H1 (cell line): Measurements from ENCODE around the gene PDE4B. TPM values are rescaled to one million over a fixed set of nuclear protein-coding genes. Genes with fewer than 3 reads are reported as not detected.

Source experiments
- CTCF ChIA-PET: fragments of 300-600 bp; sonication (Branson Sonifier 250); formaldehyde crosslinking; loops from one replicate; lab custom pipeline; 2021; ENCODE audit not compliant: partially characterized antibody; lab: Charles Lee
- POLR2A ChIA-PET: fragments of 300-600 bp; sonication (Branson Sonifier 250); formaldehyde crosslinking; loops from one replicate; lab custom pipeline; 2021; ENCODE audit warnings: inconsistent platforms; ENCODE audit not compliant: partially characterized antibody; lab: Charles Lee
- DNase-seq, 2 experiments: peaks; one replicate each; pipeline versions ENCODE4 v3.0.0 to v3.0.0-alpha.2; 2010 to 2022; ENCODE audit warnings: low spot score in 2 of 2, low read depth in 1 of 2, mixed read lengths in 1 of 2
- FAIRE-seq: peaks from 2 replicates; lab custom pipeline; 2011; peaks lifted over from hg19 to GRCh38; lab: Jason Lieb, UNC
- H2AFZ ChIP-seq: 2 replicates; pipeline ENCODE4 v1.8.1; 2012; ENCODE audit warnings: low read length, inconsistent platforms
- H2AK5ac ChIP-seq: 2 replicates; pipeline ENCODE4 v1.6.1; 2013; ENCODE audit warnings: low read depth, low read length
- H2BK120ac ChIP-seq: replicated peaks from 2 replicates; pipeline ENCODE3; 2013; ENCODE audit warnings: low read depth, low read length, inconsistent platforms
- H2BK12ac ChIP-seq: 2 replicates; pipeline ENCODE4 v1.6.1; 2013; ENCODE audit warnings: low read depth, low read length
- H2BK15ac ChIP-seq: 2 replicates; pipeline ENCODE4 v1.6.1; 2013; ENCODE audit warnings: low read length
- H2BK20ac ChIP-seq: 2 replicates; pipeline ENCODE4 v1.6.1; 2013; ENCODE audit warnings: low read length
- H2BK5ac ChIP-seq: 2 replicates; pipeline ENCODE4 v1.6.1; 2013; ENCODE audit warnings: low read depth, low read length
- H3K14ac ChIP-seq: 2 replicates; pipeline ENCODE4 v1.6.1; 2013; ENCODE audit warnings: inconsistent platforms; ENCODE audit not compliant: insufficient read length
- H3K18ac ChIP-seq: 2 replicates; pipeline ENCODE4 v1.6.1; 2013; ENCODE audit warnings: low read length; ENCODE audit errors: extremely low read depth
- H3K23ac ChIP-seq: 2 replicates; pipeline ENCODE4 v1.6.1; 2013; ENCODE audit warnings: inconsistent platforms; ENCODE audit not compliant: insufficient read length
- H3K23me2 ChIP-seq: 2 replicates; pipeline ENCODE4 v1.6.1; 2013; ENCODE audit warnings: low read depth, low read length
- H3K27ac ChIP-seq: 2 replicates; pipeline ENCODE4 v1.6.1; 2011; ENCODE audit warnings: low read depth, low read length, inconsistent platforms
- H3K27me3 ChIP-seq, 4 experiments: replicated peaks in 1 of 4; 1 replicate in 1 of 4; 2 replicates in 3 of 4; pipeline versions ENCODE4 v1.6.1 to v1.8.1; 2011 to 2013; ENCODE audit warnings: low read length in 3 of 4, mild to moderate bottlenecking in 3 of 4, inconsistent platforms in 2 of 4, mixed read lengths in 2 of 4, moderate library complexity in 1 of 4; ENCODE audit not compliant: control insufficient read depth in 3 of 4, insufficient read depth in 3 of 4; ENCODE audit errors: extremely low read depth in 1 of 4
- H3K36me3 ChIP-seq, 4 experiments: 2 replicates each; pipeline versions ENCODE4 v1.6.1 to v1.8.1; 2011 to 2013; ENCODE audit warnings: mild to moderate bottlenecking in 4 of 4, low read length in 3 of 4, moderate library complexity in 2 of 4, control low read depth in 1 of 4, inconsistent platforms in 1 of 4; ENCODE audit not compliant: insufficient read depth in 4 of 4, control insufficient read depth in 2 of 4
- H3K4ac ChIP-seq: replicated peaks from 2 replicates; pipeline ENCODE3; 2013; ENCODE audit warnings: low read length, low read depth, mixed read lengths, inconsistent platforms; ENCODE audit not compliant: insufficient read length
- H3K4me1 ChIP-seq, 4 experiments: replicated peaks in 1 of 4; 1 replicate in 1 of 4; 2 replicates in 3 of 4; pipeline versions ENCODE4 v1.6.1 to v1.8.1; 2011 to 2013; ENCODE audit warnings: low read length in 3 of 4, inconsistent platforms in 2 of 4, mixed read lengths in 1 of 4; ENCODE audit not compliant: insufficient read depth in 4 of 4, control insufficient read depth in 3 of 4
- H3K4me2 ChIP-seq, 2 experiments: 2 replicates each; pipeline versions ENCODE4 v1.6.1 to v1.8.1; 2011 to 2013; ENCODE audit warnings: low read depth in 2 of 2, low read length in 2 of 2, control low read depth in 1 of 2, inconsistent platforms in 1 of 2, mild to moderate bottlenecking in 1 of 2; ENCODE audit not compliant: insufficient read depth in 1 of 2
- H3K4me3 ChIP-seq, 4 experiments: fragments of 200-600, 300-600 bp in 1 of 4; sonication (generic), shearing (Covaris generic), sonication (Bioruptor Twin) in 1 of 4; 2 replicates each; pipeline versions ENCODE4 v1.5.1 to v1.8.1; 2011 to 2016; ENCODE audit warnings: low read length in 4 of 4, low read depth in 3 of 4, control low read depth in 2 of 4, inconsistent platforms in 2 of 4, mild to moderate bottlenecking in 2 of 4, mixed read lengths in 1 of 4, moderate library complexity in 1 of 4; ENCODE audit not compliant: insufficient read depth in 2 of 4; ENCODE audit errors: extremely low read depth in 1 of 4
- H3K56ac ChIP-seq: replicated peaks from 2 replicates; pipeline ENCODE3; 2013; ENCODE audit warnings: low read depth, mild to moderate bottlenecking, mixed read lengths, low read length, inconsistent platforms; ENCODE audit not compliant: insufficient read length
- H3K79me1 ChIP-seq: 2 replicates; pipeline ENCODE4 v1.6.1; 2013; ENCODE audit warnings: low read depth, low read length, control low read depth
- H3K79me2 ChIP-seq, 2 experiments: 2 replicates each; pipeline versions ENCODE4 v1.6.1 to v1.8.1; 2012 to 2013; ENCODE audit warnings: low read length in 2 of 2, mild to moderate bottlenecking in 2 of 2, inconsistent platforms in 1 of 2; ENCODE audit not compliant: insufficient read depth in 2 of 2, control insufficient read depth in 1 of 2
- H3K9ac ChIP-seq, 4 experiments: replicated peaks in 1 of 4; 1 replicate in 1 of 4; 2 replicates in 3 of 4; pipeline versions ENCODE4 v1.6.1 to v1.8.1; 2011 to 2013; ENCODE audit warnings: low read depth in 3 of 4, low read length in 3 of 4, control low read depth in 2 of 4, mild to moderate bottlenecking in 2 of 4, moderate library complexity in 2 of 4, inconsistent platforms in 1 of 4; ENCODE audit errors: extremely low read depth in 1 of 4
- H3K9me3 ChIP-seq, 2 experiments: 2 replicates each; pipeline versions ENCODE4 v1.6.1 to v1.8.1; 2012 to 2013; ENCODE audit warnings: mild to moderate bottlenecking in 2 of 2, moderate library complexity in 2 of 2, control low read depth in 1 of 2, inconsistent platforms in 1 of 2, low read depth in 1 of 2, low read length in 1 of 2, mixed read lengths in 1 of 2; ENCODE audit not compliant: insufficient read depth in 2 of 2
- H4K20me1 ChIP-seq, 2 experiments: replicated peaks in 1 of 2; 2 replicates each; pipeline versions ENCODE3 to v1.8.1; 2011 to 2013; ENCODE audit warnings: inconsistent platforms in 2 of 2, low read length in 2 of 2, mild to moderate bottlenecking in 1 of 2; ENCODE audit not compliant: insufficient read depth in 2 of 2, control insufficient read depth in 1 of 2
- H4K5ac ChIP-seq: 2 replicates; pipeline ENCODE4 v1.6.1; 2013; ENCODE audit warnings: low read length, low read depth, mixed read lengths, inconsistent platforms; ENCODE audit not compliant: insufficient read length
- H4K8ac ChIP-seq: 2 replicates; pipeline ENCODE4 v1.8.0; 2013; ENCODE audit warnings: mild to moderate bottlenecking, moderate library complexity, low read length, inconsistent platforms; ENCODE audit not compliant: insufficient read depth; ENCODE audit errors: extremely low read depth
- H4K91ac ChIP-seq: replicated peaks from 2 replicates; pipeline ENCODE3; 2013; ENCODE audit warnings: low read length, mixed read lengths, inconsistent platforms; ENCODE audit not compliant: insufficient read length
- CBX5 ChIP-seq: fragments of 300-800, 300-1000 bp; sonication (generic); IDR thresholded peaks from 2 replicates; pipeline ENCODE4 v1.7.1; 2016; ENCODE audit warnings: antibody characterized with exemption, low read length, low read depth
- CREB1 ChIP-seq: IDR thresholded peaks from 2 replicates; pipeline ENCODE4 v1.6.1; 2012; ENCODE audit warnings: inconsistent platforms
- FOSL1 ChIP-seq: IDR thresholded peaks from 2 replicates; pipeline ENCODE4 v1.6.1; 2011; ENCODE audit warnings: mild to moderate bottlenecking, low read depth, low read length, moderate library complexity; ENCODE audit not compliant: insufficient read depth
- GABPA ChIP-seq: IDR thresholded peaks from 2 replicates; pipeline ENCODE4 v1.6.1; 2011; ENCODE audit warnings: mild to moderate bottlenecking, low read length, moderate library complexity, borderline replicate concordance; ENCODE audit not compliant: insufficient read depth
- KDM4A ChIP-seq: IDR thresholded peaks from one replicate; pipeline ENCODE4 v1.7.1; 2012; ENCODE audit warnings: low read depth, mild to moderate bottlenecking, moderate library complexity, low read length, inconsistent platforms; ENCODE audit not compliant: severe bottlenecking
- PHF8 ChIP-seq: fragments of 200-600 bp; sonication (generic); conservative IDR thresholded peaks from 2 replicates; pipeline ENCODE4 v1.7.1; 2012; ENCODE audit warnings: low read depth, mild to moderate bottlenecking, inconsistent platforms, low read length, moderate library complexity
- POLR2AphosphoS5 ChIP-seq: IDR thresholded peaks from 2 replicates; pipeline ENCODE4 v1.6.1; 2011; ENCODE audit warnings: low read depth, low read length
- RAD21 ChIP-seq, 2 experiments: IDR thresholded peaks in 1 of 2; conservative IDR thresholded peaks in 1 of 2; 2 replicates each; pipeline ENCODE4 v1.6.1; 2011; ENCODE audit warnings: low read depth in 2 of 2, low read length in 2 of 2, improper control_type of control experiment in 1 of 2, inconsistent platforms in 1 of 2, mild to moderate bottlenecking in 1 of 2, moderate library complexity in 1 of 2
- TAF7 ChIP-seq: optimal IDR thresholded peaks from 2 replicates; pipeline ENCODE3; 2011; ENCODE audit warnings: low read depth, mild to moderate bottlenecking, inconsistent platforms, low read length, moderate library complexity, borderline replicate concordance
- WGBS, 2 experiments: shearing (Covaris generic) in 1 of 2; methylation state at CpG; one replicate each; pipeline versions ENCODE4 v1.1.6 to v1.1.7; 2013 to 2015; ENCODE audit warnings: low lambda C conversion rate in 2 of 2, mixed read lengths in 2 of 2, inconsistent platforms in 1 of 2, low coverage in 1 of 2, missing lambda C conversion rate in 1 of 2; ENCODE audit not compliant: insufficient replicate concordance in 2 of 2, insufficient coverage in 1 of 2, insufficient read length in 1 of 2; ENCODE audit errors: extremely low coverage in 1 of 2, missing lambda C conversion rate in 1 of 2; 5-methylcytosine and 5-hydroxymethylcytosine counted together
- polyA plus RNA-seq, 7 experiments: library from polyadenylated mRNA; depleted of rRNA in 3 of 7; stranded (reverse) in 5 of 7; unstranded in 2 of 7; fragments of >200 nt in 5 of 7; fragments of 200-250 nt in 2 of 7; gene quantifications; 1 replicate in 5 of 7; 2 replicates in 1 of 7; 4 replicates in 1 of 7; pipeline versions ENCODE4 v1.2.1 to v1.2.3, GENCODE V29; 2011 to 2013; ENCODE audit warnings: missing spikeins in 2 of 7, mixed read lengths in 2 of 7
- total RNA-seq: library from RNA; stranded (reverse); fragmentation: NEBNext Ultra II Directional; extraction: Animal tissue kit (Norgen Biotek cat#: 25700); gene quantifications from 2 replicates; pipeline ENCODE4 v1.2.1, GENCODE V29; 2021

Gene PDE4B
- total and polyA plus RNA-seq, 2 of the 8 experiments (the other 6 are each of a cell fraction or from before 2014, with no cell fraction given): 5.0 to 15.1 TPM

- DNase-seq (no peak), FAIRE-seq (no peak)
- H3K56ac ChIP-seq: no peak overlapping the region
- no peak overlapping the region for H3K23ac ChIP-seq
- H2AFZ ChIP-seq: no peak overlapping the region
- no peak overlapping the region for H2BK12ac ChIP-seq
- H4K20me1 ChIP-seq: no peaks in the 10 kb centered on the region
- H3K27ac ChIP-seq: no peak overlapping the region
- H3K4ac ChIP-seq: no peak overlapping the region
- H3K14ac ChIP-seq: no peak overlapping the region
- H4K5ac ChIP-seq: no peak overlapping the region
- no peak overlapping the region for H3K18ac ChIP-seq
- no peaks in the 10 kb centered on the region for H3K9me3 ChIP-seq
- no peaks in the 10 kb centered on the region for H3K4me1 ChIP-seq
- H3K4me3 ChIP-seq: no peak overlapping the region
- no peak overlapping the region for H4K8ac ChIP-seq
- TF ChIP-seq POLR2AphosphoS5 (no peak), PHF8 (no peak), KDM4A (no peak), GABPA (no peak), RAD21 (IDR thresholded peaks at IDR 0.05 in 1 of 2, conservative IDR thresholded peaks at IDR 0.05 in 1 of 2; ENCODE audit: low read depth in 2 of 2, low read length in 2 of 2) (no peak), CBX5 (no peak), FOSL1 (no peak), TAF7 (no peak), CREB1 (no peak)
- WGBS, 2 experiments: 96% methylated on average over 2 of the region's 2 CpGs; no CpG with 5 or more reads in 1 of the 2 experiments
- no peaks in the 10 kb centered on the region for H3K36me3 ChIP-seq
- no peak overlapping the region for H3K9ac ChIP-seq
- H3K4me2 ChIP-seq: no peak overlapping the region
- no peaks in the 10 kb centered on the region for H3K79me1 ChIP-seq
- H2BK20ac ChIP-seq: no peak overlapping the region
- H2BK15ac ChIP-seq: no peak overlapping the region
- no peak overlapping the region for H4K91ac ChIP-seq
- no peak overlapping the region for H2AK5ac ChIP-seq
- H2BK120ac ChIP-seq: no peak overlapping the region
- H3K23me2 ChIP-seq: no peaks in the 10 kb centered on the region
- H2BK5ac ChIP-seq: no peak overlapping the region
- POLR2A ChIA-PET: no interaction called here
- CTCF ChIA-PET: no interaction called here
- H3K79me2 ChIP-seq: no peaks in the 10 kb centered on the region
- H3K27me3 ChIP-seq: no peaks in the 10 kb centered on the region
Measured at GRCh38 chr1:66058558-66058957, 265.9 kb downstream of the PDE4B start.
